Measurements from ENCODE around the gene CD207.
"Not testable (repeated sequence)": the region's sequence is repeated elsewhere in the genome, so short reads cannot be mapped to it uniquely, and the experiment has no call there.

CD207 gene

DNA sequence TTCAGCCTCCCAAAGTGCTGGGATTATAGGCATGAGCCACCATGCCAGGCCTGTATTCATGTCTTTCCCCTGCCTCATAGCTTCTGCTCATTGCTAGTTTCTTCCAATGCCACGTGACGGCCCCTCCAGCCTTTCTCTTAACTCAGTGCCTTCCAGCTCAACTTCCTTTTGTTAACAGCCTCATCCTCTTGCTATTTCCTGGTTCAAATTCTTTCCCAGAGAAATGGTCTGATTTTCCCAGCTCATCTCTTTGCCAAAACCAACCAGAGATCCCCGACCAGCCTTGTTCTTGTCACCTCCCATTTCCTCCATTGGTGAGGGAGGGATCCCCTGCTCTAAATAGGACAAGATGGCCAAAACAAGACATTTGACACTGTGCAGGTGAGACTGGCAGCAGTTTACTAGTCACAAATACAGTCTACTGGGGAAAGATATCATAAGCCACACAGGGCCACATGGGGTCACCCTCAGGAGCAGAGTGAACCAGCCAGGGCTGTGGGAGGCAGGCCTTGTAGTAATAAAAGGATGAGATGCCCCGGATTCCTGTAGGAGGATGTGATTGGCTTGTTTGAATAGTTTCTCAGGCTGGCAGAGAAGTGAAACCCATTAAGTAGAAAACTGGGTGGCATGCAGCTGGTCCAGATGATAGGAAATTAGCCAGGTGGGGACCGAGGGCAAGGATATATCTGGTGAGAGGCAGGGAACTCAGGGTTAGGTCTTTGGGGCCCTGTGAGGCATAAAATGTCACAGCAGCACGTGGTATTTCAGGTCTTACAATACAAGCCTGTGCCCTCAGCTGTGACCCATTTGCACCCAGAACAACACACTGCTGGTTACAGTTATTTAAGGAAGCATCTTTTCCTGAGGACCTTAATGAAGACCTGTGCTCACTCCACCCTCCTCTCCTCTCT, 6.4 kb downstream of the CD207 start:
- no peak for DNase-seq

DNA sequence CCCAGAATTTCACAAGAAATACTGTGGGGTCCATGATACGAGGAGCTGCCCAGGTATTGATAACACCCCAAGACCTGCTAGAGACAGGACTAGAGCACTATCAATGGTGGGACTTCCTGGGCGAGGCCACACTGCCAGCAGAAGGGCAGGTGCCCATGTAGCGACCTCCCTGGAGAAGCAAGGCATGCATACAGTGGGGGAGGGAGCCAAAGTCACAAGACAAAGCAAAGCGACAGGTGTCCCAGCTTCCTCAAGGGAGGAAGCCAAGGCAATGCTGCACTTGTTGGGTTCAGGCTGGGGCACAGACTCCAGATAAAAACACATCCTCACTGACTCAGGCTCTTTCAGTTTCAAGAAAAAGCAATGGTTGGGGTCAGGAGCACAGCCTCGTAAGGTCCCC, 7.5 kb downstream of the CD207 start:
- no peak for DNase-seq

GRCh38 chr2:70827388-70827787, 8.2 kb downstream of the CD207 start:
- no peak for DNase-seq

- DNase-seq = no peak
These were observed 8.8 kb downstream of the CD207 start for GRCh38 chr2:70826696-70827350.

GRCh38 chr2:70823249-70823648, 12.4 kb downstream of the CD207 start:
- no peak for DNase-seq

DNA sequence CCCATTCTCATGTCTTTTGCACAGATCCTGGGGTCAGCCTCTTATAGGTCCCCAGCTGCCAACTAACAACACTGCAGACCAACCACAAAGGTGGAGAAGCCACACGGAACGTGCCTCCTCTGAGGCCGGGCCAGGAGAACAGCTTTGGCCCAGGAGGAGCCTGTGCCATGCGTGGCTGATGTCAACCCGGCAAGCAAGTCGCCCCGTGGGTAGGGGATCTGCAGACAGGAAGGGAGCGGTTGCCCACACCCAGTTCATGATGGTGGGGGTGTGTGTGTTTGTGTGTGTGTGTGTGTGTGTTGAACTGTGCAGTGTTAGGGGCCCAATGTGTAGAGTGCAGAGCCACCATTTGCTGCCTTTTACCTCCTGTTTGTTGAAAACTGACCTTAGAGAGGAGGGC, 12.8 kb downstream of the CD207 start:
- no peak for DNase-seq

GRCh38 chr2:70820499-70820898, 15.1 kb downstream of the CD207 start, which contains the start of gene CLEC4F:
TSS of gene CLEC4F (minus strand) at chr2:70820599. CDS start at chr2:70820523, 76 bp downstream.
- no peak for DNase-seq

DNA sequence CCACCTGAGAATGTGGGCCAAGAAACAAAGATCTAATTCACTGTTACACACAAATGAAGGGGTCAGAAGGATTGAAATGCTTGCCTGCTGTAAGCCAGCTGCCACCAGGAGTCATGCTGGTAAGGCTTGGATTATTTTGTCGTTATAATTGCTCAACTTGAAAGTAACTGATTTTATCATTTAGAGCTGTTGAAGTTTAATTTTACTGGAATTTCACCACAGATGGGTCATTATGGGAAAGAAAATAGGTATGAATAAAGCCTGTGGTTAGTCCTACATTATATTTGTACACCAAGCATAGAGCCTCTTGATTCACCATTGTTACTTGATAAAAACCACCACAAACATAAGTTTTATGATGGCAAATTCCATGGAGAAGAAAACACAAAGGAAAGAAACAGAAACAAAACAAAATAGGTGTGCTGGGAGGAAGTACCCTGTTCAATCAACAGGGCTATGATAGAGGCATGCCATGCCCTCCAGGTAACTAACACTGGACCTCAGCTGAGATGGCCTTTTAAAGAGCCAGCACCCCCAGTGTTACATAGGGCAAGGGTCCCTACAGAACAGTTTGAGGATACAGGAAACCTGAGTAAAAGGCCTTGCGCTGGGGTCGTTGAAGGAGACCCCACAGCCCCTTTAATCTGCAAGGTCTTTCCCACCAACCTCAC, 18.2 kb downstream of the CD207 start:
- DNase-seq = no peak

DNA sequence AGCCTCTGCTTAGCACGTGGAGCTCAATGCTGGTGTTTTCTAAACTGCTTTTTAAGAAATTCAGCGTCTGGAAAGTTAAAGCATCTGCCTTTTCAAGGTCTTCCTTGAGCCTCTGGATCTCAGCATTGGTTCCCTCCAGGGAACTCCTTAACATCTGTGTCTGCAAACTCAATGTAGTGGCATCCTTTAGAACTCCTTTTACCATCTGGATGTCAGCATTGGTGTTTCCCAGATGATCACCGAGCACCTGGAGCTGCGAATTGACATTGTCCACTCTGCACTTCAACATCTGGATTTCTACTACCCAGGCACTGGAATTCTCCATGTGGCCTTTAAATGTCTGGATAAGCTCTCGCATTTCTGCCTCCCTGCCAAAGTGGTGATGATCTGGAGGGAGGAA, 18.9 kb downstream of the CD207 start:
- DNase-seq = no peak

DNA sequence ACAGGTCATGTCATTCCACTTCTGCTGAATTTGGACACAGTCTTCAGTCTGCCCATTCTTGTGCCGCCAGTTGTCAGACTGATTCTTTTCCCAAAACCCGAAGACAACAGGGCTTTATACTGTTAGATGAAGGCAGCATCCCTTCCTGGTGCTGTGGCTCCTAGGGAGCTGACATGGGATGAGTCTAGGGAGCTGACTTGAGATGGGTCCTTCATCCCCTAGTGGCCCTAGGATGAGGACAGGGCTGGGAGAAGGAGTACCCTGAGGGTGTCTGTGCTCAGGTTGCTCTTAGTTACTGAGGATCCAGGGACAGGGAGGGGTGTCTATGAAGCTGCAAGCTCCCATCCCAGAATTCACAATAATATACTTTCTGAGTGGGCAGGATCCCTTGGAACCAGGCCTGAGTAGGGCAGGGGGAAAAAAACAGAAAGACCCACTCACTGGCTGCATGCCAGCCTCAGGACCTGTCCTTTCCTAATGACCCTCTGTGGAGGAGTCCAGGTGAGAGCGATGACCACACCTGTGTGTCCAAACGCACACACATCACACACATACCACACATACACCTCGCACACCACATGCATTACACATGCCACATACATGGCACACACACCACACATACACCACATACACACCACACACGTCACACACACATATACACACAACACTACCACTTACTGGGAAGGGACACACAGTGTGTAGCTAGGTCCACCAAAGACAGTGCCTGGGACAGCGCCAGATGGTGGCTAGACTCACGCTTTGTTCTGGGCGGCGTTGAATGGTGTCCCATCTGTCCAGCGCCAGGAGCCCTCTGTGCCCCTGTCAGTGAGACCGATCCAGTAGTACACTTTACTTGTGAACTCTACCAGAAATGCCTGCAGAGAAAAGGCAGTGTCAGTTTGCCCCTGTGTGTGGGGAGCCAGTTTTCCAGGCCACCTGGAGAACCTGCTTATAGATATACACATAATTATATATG, 26.3 kb downstream of the CD207 start:
- DNase-seq = no peak

- DNase-seq = no peak
These were observed 27.8 kb downstream of the CD207 start for GRCh38 chr2:70807828-70808118.

GRCh38 chr2:70807102-70807827, 28.4 kb downstream of the CD207 start:
- no peak for DNase-seq

DNA sequence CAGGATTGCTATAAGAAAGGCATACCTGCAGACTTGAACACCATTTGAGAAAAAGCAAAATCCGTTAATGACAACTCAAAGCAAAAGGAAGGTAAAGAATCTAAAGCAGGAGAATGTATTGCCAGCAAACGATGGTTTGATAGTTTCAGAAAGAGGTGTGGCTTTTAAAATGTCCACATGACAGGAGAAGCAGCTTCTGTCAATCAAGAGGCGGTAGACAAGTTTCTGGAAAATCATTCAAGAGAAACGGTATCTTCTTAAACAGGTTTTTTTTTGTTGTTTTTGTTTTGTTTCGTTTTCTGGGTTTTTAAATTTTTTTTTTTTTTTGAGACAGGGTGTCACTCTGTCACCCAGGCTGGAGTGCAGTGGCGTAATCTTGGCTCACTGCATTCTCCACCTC, 29.0 kb downstream of the CD207 start:
- no peak for DNase-seq

- no peak for DNase-seq
These were observed 29.6 kb downstream of the CD207 start for GRCh38 chr2:70806013-70806412.

DNA sequence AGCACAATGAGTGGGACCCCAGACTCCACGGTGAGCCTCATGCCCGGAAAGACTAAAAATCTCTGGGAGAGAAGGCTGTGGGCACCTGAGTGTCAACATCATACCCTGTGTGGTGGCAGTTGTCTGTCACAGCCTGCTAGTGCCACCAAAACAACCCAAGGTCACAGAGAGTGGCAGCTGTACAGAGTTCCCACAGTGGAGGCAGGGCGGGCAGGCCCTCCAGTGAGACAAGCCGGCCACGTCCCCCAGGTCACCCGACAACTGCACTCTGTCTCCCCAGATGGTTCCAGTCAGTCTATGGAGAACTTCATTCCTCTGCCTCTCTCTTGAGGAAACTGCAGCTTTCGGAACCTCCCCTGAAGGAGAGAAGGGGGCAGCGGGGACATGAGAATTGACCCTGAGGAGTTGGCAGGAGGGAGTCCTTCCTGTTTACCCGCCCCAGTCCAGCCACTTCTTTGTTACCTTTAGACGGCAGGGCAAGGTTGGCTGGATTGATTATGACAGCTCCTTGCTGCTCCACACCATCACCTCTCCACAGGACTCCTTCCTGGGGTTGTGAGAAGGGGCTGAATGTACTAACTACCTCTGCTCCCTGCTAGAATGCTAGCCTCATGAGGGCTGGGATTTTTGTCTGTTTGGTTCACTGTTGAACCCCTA, 33.9 kb downstream of the CD207 start:
- no peak for DNase-seq

- DNase-seq = no peak
These were observed 35.9 kb downstream of the CD207 start for GRCh38 chr2:70799706-70800105.

DNA sequence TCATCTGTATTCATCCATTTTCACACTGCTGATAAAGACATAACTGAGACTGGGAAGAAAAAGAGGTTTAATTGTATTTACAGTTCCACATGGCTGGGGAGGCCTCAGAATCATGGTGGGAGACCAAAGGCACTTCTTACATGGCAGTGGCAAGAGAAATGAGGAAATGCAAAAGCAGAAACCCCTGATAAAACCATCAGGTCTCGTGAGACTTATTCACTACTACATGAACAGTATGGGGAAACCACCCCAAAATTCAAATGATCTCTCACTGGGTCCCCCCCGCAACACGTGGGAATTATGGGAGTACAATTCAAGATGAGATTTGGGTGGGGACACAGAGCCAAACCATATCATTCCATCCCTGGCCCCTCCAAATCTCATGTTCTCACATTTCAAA, 37.6 kb downstream of the CD207 start:
- DNase-seq = not testable (repeated sequence)

DNA sequence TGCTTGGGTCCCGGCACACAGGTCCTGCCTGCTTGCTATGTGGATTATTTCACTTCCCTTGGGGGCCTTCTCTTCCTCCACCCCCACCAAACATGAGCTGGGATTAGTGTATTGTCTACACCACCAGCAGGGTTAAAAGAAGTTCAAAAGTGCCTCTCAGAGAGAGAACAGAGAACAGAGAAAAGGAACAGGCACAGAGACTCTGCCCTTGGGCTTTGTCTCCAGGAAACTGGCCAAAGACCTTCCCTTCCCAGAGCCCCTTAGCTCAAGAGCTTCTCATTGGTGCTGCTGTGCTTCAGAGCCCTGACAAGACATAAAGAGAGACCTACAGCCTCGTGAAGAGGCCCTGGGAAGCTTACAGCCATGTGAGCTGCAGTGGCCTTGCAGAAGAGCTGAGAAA, 38.1 kb downstream of the CD207 start:
- DNase-seq = no peak

DNA sequence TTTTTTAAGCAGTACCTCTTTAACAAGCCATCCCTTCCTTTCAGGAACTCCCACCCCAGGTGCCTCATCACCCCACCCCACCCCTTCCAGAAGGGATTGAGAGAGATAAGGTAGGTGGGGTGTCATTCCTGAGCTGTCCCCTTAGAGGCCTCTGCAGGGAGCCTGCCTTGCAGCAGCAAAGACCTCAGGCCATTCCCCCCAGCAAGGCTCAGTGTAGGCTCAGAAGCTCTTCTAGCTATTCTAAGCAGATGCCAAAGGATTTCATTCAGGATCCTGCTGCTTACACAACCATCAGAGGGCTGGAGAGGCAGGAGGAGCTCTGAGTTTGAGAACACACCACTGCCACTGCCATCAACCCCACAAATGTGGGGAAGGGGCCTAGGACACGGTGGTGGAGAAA, 39.4 kb downstream of the CD207 start:
- no peak for DNase-seq

DNA sequence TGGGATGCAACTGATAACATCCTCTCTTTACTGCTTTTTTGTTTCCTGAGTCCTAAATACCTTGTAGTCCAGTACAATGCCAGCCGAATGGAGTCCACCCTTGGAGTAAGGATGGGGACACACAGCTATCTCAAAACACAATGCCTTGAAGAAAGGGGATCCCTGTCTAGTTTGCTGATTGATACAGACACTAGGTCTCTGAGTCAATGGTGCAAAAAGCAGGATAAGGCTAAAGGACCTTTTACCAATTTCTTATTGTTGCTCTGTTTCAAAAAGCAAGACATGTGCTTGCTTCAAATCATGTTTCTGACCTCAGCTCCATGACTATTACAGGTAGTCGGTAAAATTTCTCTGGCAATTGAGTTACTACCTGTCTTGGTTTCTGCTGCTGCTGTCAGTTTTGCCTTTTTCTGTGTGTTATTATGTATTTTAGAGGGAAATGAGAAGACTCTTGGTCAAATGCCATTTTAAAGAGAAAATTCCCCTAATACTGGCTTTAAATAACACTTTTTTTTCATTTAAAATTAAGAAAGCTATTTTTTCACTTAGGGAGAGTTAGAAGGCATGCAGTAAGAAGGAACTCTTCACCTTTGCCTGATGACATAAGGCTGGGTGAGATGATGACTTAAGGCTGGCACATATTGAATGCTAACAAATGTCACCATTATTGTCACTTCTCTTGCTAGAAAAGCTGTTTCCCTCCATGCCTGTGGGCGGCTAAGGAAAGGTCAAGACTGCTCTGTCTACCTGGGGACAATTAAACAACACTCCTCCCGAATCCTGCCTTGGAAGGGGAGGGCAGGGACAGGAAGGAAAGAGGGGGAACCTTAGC, 40.2 kb downstream of the CD207 start:
- DNase-seq = no peak

GRCh38 chr2:70793450-70793849, 42.2 kb downstream of the CD207 start:
- DNase-seq = no peak

Data from kidney glomerular epithelial cell (primary cell).